OCI-LY7 (cell line): Measurements from ENCODE around the gene NEUROG1. TPM values are rescaled to one million over a fixed set of nuclear protein-coding genes. Genes with fewer than 3 reads are reported as not detected.
"Not testable (repeated sequence)": the region's sequence is repeated elsewhere in the genome, so short reads cannot be mapped to it uniquely, and the experiment has no call there.

ENCODE experiments used
- BruUV-seq: library from RNA; stranded (reverse); fragments of 400-500 nt; replicated peaks from 2 replicates; lab custom pipeline; 2021; lab: Mats Ljungman, UMichigan
- CTCF ChIA-PET: fragments of 300-600 bp; sonication (Branson Sonifier 250); formaldehyde crosslinking; loops from one replicate; lab custom pipeline; 2022; ENCODE audit warnings: antibody characterized with exemption; ENCODE audit not compliant: unreplicated experiment; lab: Charles Lee
- POLR2A ChIA-PET: fragments of 300-600 bp; sonication (Branson Sonifier 250); formaldehyde crosslinking; loops from one replicate; lab custom pipeline; 2022; ENCODE audit warnings: antibody characterized with exemption; lab: Charles Lee
- DNase-seq: peaks from one replicate; pipeline ENCODE4 v3.0.0-alpha.2; 2015; ENCODE audit warnings: low spot score
- H2AFZ ChIP-seq: fragments of 200-600 bp; sonication (generic), shearing (Covaris generic); 2 replicates; pipeline ENCODE4 v1.6.1; 2014; ENCODE audit warnings: mild to moderate bottlenecking, antibody characterized with exemption, low read length, moderate library complexity
- H3K27ac ChIP-seq: fragments of 200-600 bp; sonication (generic); 2 replicates; pipeline ENCODE4 v1.5.1; 2014; ENCODE audit warnings: mixed run types, low read depth, mild to moderate bottlenecking, moderate library complexity, low read length, inconsistent platforms; ENCODE audit not compliant: poor library complexity, severe bottlenecking
- H3K36me3 ChIP-seq: fragments of 200-600 bp; sonication (generic); 2 replicates; pipeline ENCODE4 v1.6.1; 2014; ENCODE audit warnings: mild to moderate bottlenecking, antibody characterized with exemption, low read length, moderate library complexity, mixed read lengths; ENCODE audit not compliant: insufficient read depth
- H3K4me1 ChIP-seq: fragments of 200-600 bp; sonication (generic); 2 replicates; pipeline ENCODE4 v1.5.1; 2014; ENCODE audit warnings: mild to moderate bottlenecking, low read length; ENCODE audit not compliant: insufficient read depth, poor library complexity, severe bottlenecking
- H3K4me2 ChIP-seq: fragments of 200-600 bp; sonication (generic); 2 replicates; pipeline ENCODE4 v1.6.1; 2014; ENCODE audit warnings: mild to moderate bottlenecking, low read length
- H3K4me3 ChIP-seq: fragments of 200-600 bp; sonication (generic); 2 replicates; pipeline ENCODE4 v1.5.1; 2014; ENCODE audit warnings: mild to moderate bottlenecking, low read depth, low read length; ENCODE audit not compliant: poor library complexity, severe bottlenecking
- H3K79me2 ChIP-seq: fragments of 200-600 bp; sonication (generic); 2 replicates; pipeline ENCODE4 v1.6.1; 2016; ENCODE audit warnings: low read depth, mild to moderate bottlenecking, low read length, moderate library complexity, mixed read lengths; ENCODE audit not compliant: insufficient read depth
- H3K9me2 ChIP-seq: fragments of 200-600 bp; sonication (generic); 2 replicates; pipeline ENCODE4 v1.6.1; 2016; ENCODE audit warnings: mild to moderate bottlenecking, low read length, mixed read lengths; ENCODE audit not compliant: insufficient read depth
- H3K9me3 ChIP-seq: fragments of 200-600 bp; sonication (generic); 2 replicates; pipeline ENCODE4 v1.6.1; 2014; ENCODE audit warnings: mild to moderate bottlenecking, mixed run types, low read length, mixed read lengths
- H4K20me1 ChIP-seq: fragments of 200-600 bp; sonication (generic); 2 replicates; pipeline ENCODE4 v1.6.1; 2014; ENCODE audit warnings: mild to moderate bottlenecking, antibody characterized with exemption, low read length, moderate library complexity, mixed read lengths; ENCODE audit not compliant: insufficient read depth
- CTCF ChIP-seq: fragments of 200-600 bp; sonication (generic); conservative IDR thresholded peaks from 2 replicates; pipeline ENCODE4 v1.5.1; 2014; ENCODE audit warnings: mild to moderate bottlenecking, antibody characterized with exemption, low read length, moderate library complexity, mixed read lengths
- EZH2phosphoT487 ChIP-seq: fragments of 200-600 bp; sonication (generic); IDR thresholded peaks from 2 replicates; pipeline ENCODE4 v1.6.1; 2018; ENCODE audit warnings: low read depth, borderline replicate concordance, mild to moderate bottlenecking, mixed run types, antibody characterized with exemption, low read length, moderate library complexity, mixed read lengths
- intact Hi-C: fragments of 100-400 bp; cut with micrococcal nuclease; formaldehyde crosslinking; loops from one replicate; pipeline ENCODE4 v1.10.0; 2022; ENCODE audit not compliant: unreplicated experiment
- total RNA-seq, 2 experiments: library from RNA; depleted of rRNA in 1 of 2; stranded (reverse); fragments of >200 nt in 1 of 2; shearing (Covaris generic) in 1 of 2; gene quantifications; 2 replicates each; pipeline ENCODE4 v1.2.3, GENCODE V29; 2014 to 2022

NEUROG1 gene
- total RNA-seq, 2 experiments from 2014 or later: not detected

- BruUV-seq: no TSS peak
- H2AFZ ChIP-seq: no peak overlapping the region
- H3K4me2 ChIP-seq: no peak overlapping the region
- no peak overlapping the region for H3K27ac ChIP-seq
- H3K4me3 ChIP-seq: no peak overlapping the region
- H3K36me3 ChIP-seq: no peaks in the 10 kb centered on the region
- H3K9me3 ChIP-seq: no peaks in the 10 kb centered on the region
- TF ChIP-seq CTCF: no peak
- no peak for TF ChIP-seq EZH2phosphoT487
- intact Hi-C loops: no loop called here
- H3K79me2 ChIP-seq: no peaks in the 10 kb centered on the region
- POLR2A ChIA-PET: no interaction called here
- H3K9me2 ChIP-seq: no peaks in the 10 kb centered on the region
- CTCF ChIA-PET: interaction anchor here (0.6 kb wide), 1 partner anchor 42 kb away, joined by 3 read pairs; no protein-coding TSS in a partner anchor
- H3K4me1 ChIP-seq: no peaks in the 10 kb centered on the region
- H4K20me1 ChIP-seq: no peaks in the 10 kb centered on the region
- DNase-seq: no peak
Observed at GRCh38 chr5:135497971-135498636, 37.7 kb downstream of the NEUROG1 start.

- BruUV-seq, H3K9me3 ChIP-seq, CTCF ChIA-PET, H3K36me3 ChIP-seq, H3K9me2 ChIP-seq, intact Hi-C loops, H3K4me2 ChIP-seq, H3K4me3 ChIP-seq, DNase-seq, H3K79me2 ChIP-seq, H3K4me1 ChIP-seq, H3K27ac ChIP-seq, H2AFZ ChIP-seq, H4K20me1 ChIP-seq: not testable (repeated sequence)
- POLR2A ChIA-PET: interaction anchor here (0.6 kb wide), 2 partner anchors 10 to 350 kb away, joined by 3 to 4 read pairs; no protein-coding TSS in a partner anchor
Observed at GRCh38 chr5:135495531-135495930, 40.2 kb downstream of the NEUROG1 start.

GRCh38 chr5:135494196-135494595 lies 41.6 kb downstream of the NEUROG1 start:
- Histone ChIP-seq H3K9me2 (no peaks in the 10 kb centered on the region), H3K79me2 (no peaks in the 10 kb centered on the region), H4K20me1 (no peaks in the 10 kb centered on the region), H3K4me2 (no peak overlapping the region), H3K36me3 (no peaks in the 10 kb centered on the region), H3K4me1 (no peaks in the 10 kb centered on the region), H2AFZ (no peak overlapping the region), H3K4me3 (no peak overlapping the region), H3K9me3 (no peaks in the 10 kb centered on the region), H3K27ac (no peak overlapping the region)
- ChIA-PET CTCF (no interaction called here), POLR2A (interaction anchor here (0.6 to 0.9 kb wide), 2 partner anchors 15 to 19 kb away, joined by 3 read pairs; no protein-coding TSS in a partner anchor)
- BruUV-seq: no TSS peak
- intact Hi-C loops: no loop called here
- DNase-seq: no peak
- TF ChIP-seq CTCF (no peak), EZH2phosphoT487 (no peak)
